WI38 (cell line): ENCODE measurements around the gene GDF11.
A peak's percentile ranks its signal among the peaks of the same experiment; 100 is the strongest.

Source experiments
- H3K4me3 ChIP-seq: 2 replicates; pipeline ENCODE4 v1.5.1; 2011; ENCODE audit warnings: low read depth, mild to moderate bottlenecking, control low read depth, low read length
- TF ChIP-seq, protein P1 (sequence below): IDR thresholded peaks from 2 replicates; pipeline ENCODE4 v1.5.1; 2012; ENCODE audit warnings: low read depth, mild to moderate bottlenecking, control low read depth, low read length

The GDF11 gene

DNA sequence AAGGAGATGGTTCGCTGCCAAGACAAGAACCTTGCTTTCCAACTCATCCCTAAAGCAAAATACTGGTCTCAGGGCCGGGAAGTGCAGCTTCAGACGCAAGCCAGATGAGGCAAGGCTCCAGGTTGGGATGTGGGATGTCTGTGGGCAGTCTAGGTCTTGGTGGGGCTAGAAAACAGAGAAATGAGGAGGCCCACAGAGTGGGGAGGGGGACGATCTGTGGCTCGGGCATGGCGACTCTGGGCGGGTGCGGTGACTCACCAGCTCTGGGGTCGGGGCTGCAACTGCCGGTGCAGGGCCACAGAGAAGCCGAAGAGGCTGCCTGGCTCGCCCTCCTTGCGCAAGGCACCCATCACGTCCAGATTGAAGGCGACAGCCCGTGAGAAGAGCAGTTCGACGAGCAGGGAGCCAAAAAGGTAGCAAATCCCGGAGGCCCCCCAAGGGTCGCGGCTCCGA is 35.7 kb upstream of the GDF11 start:
- H3K4me3 ChIP-seq = peak overlapping the region; percentile 56
- TF ChIP-seq, protein P1, sequence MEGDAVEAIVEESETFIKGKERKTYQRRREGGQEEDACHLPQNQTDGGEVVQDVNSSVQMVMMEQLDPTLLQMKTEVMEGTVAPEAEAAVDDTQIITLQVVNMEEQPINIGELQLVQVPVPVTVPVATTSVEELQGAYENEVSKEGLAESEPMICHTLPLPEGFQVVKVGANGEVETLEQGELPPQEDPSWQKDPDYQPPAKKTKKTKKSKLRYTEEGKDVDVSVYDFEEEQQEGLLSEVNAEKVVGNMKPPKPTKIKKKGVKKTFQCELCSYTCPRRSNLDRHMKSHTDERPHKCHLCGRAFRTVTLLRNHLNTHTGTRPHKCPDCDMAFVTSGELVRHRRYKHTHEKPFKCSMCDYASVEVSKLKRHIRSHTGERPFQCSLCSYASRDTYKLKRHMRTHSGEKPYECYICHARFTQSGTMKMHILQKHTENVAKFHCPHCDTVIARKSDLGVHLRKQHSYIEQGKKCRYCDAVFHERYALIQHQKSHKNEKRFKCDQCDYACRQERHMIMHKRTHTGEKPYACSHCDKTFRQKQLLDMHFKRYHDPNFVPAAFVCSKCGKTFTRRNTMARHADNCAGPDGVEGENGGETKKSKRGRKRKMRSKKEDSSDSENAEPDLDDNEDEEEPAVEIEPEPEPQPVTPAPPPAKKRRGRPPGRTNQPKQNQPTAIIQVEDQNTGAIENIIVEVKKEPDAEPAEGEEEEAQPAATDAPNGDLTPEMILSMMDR = no peak

DNA sequence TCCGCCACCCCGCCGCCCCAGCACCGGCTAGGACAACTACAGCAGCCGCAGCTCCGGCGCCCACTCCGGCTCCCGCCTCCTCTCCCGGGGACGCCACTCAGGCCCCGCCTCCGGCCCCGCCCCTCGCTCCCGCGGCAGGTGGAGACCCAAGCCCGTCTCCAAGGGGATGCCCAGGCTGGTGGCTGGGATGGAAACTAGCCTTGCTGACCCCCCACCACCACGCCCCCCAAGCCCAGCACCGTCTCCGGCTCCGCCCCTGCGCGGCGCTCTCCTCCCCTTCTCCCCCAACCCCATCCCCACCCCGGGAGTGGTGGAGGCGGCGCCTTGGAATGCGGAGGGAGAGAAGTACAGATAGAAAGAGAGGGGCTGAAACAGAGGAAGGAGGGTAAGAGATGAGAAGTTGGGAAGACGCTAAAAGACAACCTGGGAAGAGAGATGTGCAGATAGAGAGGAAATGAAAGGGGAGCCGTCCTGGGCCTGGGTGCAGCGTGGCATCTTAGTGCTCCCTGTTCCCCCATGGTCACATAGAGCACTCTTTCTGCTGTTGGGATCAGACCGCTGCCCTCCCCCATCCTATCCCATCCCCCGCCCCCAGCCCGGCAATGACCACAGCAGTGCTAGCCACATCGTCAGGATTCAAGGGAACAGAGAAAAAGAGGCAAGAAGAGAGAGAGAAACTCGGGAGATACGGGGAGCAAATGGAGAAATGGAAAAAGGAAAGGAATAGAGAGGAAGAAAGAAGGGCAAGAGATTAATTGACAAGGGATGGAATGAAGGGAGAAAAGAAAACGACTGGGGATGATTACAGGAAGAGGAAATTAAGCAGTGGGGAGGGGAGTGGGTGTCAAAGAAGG is 34.9 kb upstream of the GDF11 start, which contains the start of gene ITGA7:
Gene ITGA7, minus strand, starts transcription at position 64 of the 854 bp plus-strand sequence. CDS start 222 bp downstream, outside the sequence.
- TF ChIP-seq, protein P1 = no peak
- peak within 1 kb of the TSS; percentile 56 for H3K4me3 ChIP-seq

DNA sequence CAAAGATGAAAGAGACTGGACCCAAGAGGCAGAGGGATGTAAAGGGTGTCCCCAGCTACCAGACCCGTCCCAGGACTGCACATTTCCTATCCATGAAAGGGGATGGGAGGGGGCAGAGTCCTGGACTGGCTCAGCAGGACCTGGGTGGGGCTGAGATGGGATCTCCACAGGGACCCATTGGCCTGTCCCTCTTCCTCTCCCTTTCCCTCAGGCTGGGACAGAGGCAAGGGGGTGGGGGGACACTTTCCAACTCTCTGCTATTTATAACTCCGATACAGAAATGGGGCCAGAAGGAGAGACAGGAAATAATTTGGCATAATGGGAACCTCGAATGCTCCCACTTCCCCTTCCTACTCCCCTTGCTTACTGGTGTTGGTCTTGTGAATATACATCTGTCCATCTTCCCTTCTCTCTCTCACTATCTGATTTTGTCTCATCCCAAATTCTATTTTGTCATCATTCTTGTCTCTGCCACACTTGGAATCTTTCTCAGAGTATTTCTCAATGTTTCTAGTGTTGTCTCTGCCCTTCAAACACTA is 34.2 kb upstream of the GDF11 start:
- peak overlapping the region; percentile 56; the same call in 1 of the 2 replicates for H3K4me3 ChIP-seq
- TF ChIP-seq, protein P1 = no peak

DNA sequence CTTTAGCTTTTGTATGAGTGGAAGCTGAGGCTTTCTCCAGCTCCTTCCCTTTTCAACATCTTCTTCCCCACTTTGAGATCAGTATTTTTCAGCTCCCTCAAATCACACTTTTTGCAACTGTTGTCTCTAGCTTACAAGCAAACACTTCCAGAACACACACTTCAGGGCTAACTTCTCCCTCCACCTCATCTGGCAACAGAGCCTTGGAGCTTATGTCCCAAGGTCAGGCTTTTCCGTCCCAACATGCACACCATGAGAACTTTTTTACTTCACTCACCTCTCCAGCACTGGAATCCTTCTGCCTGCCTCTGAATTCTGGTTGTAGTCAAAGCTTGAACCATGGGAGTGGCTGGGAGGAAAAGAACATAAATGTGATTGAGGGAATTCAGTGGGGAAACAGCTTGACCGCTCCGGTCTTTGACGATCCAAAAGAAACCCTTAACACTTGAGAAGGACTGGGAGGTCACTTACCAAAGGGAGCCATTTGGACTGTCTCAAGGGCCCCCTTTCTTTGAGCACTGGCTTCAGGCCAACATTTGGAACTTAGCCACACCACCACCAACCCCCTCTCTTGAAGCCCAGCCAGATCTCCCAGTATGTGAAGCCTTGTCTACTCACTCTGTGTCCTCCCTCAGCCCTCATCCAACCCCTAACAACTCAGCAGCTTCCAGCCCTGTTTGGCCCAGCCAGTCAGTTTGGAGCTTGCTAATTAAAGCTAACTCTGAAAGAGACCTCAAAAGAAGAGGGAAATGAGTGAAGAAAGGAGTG is 31.0 kb upstream of the GDF11 start:
- H3K4me3 ChIP-seq = no peak overlapping the region
- TF ChIP-seq, protein P1 = no peak

DNA sequence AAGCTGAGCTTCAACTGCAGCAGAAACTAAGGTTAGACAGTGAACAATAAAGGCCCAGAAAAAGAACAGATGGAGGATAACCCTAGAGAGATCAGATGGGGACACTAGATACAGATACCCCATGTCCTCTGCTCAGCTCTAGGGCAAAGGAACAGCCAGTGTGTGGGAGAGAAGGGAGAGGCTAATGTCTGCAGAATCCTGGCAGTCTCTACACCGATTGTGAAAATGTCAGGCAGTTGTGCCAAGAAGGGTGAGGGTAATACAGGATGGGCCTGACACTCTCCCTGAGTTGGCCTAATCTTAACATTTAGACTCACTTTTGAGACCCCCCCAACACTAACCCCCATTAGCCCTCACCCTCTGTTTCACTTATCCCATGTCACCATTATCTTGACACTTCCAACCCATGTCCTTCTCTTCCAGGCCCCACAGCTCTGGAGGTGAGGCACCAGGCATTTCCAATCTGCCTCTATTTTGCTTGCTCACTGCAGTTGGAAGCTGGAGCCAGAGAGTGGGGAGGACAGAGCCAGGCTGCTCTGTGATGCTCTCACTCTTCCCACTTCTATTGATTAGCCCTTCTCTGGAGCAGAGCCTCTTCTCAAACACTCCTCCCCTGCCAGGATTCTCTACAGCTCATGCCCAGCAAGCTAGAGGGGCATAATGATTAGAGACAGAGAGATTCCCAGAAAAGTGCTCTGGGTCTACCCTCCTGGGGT is 30.1 kb upstream of the GDF11 start:
- no peak overlapping the region for H3K4me3 ChIP-seq
- TF ChIP-seq, protein P1 = no peak

DNA sequence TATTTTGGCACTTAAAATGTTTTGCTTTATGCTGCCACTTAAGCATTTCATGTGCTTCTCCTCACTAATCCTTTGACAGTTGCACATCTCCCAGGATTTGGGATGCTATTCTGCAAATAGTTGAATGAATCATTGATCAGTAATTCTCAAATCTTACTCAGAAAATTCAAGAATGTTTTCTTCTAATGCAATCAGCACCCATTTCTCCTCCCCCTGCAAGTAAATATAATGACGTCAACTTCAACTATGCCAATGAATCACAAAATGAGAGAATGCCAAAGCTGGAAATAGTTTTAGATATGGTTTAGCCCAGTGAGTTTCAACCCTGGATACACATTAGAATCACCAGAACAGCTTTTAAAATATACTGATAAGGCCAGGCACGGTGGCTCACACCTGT is 29.2 kb upstream of the GDF11 start:
- H3K4me3 ChIP-seq = no peak overlapping the region

More for the DNA sequence above, 29.2 kb upstream of the GDF11 start:
- TF ChIP-seq, protein P1 = no peak
